ENCODE measurements around the gene IRF4.

DNA sequence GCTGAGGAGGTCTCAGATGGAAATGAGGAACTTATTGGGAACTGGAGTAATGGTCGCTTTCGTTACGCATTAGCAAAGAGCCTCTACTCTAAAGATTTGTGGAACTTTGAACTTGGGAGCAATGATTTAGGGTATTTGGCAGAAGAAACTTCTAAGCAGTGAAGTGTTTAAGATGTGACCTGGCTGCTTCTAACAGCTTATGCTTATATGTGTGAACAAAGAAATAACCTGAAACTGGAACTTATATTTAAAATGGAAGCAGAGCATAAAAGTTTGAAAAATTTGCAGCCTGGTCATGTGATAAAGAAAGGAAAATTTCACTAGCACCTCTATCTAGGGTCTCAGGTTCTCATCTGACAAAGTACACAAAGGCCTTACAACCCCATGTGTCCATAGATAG lies 23.5 kb downstream of the IRF4 start:
- TF ChIP-seq CTCF (IDR thresholded peaks at IDR 0.05), result no peak
- no peak for TF ChIP-seq POLR2A (IDR thresholded peaks at IDR 0.05)
